ENCODE data around the gene LIN7B. TPM values are rescaled to one million over a fixed set of nuclear protein-coding genes. Genes with fewer than 3 reads are reported as not detected.
"Not testable (repeated sequence)": the region's sequence is repeated elsewhere in the genome, so short reads cannot be mapped to it uniquely, and the experiment has no call there.

Gene LIN7B
- total RNA-seq, 2 experiments from 2014 or later = 3.6 to 5.5 TPM

GRCh38 chr19:49119411-49120324 is 5.5 kb downstream of the LIN7B start, which contains the start of gene PPFIA3:
TSS of gene PPFIA3 (plus strand) at chr19:49119544. CDS start at chr19:49127874, 8,330 bp downstream.
- intact Hi-C loops (cut with micrococcal nuclease; ENCODE audit: unreplicated experiment) = loop anchor here (5.0 kb wide), 1 partner anchor 88 kb away; no protein-coding TSS in a partner anchor
- peak within 1 kb of the TSS; percentile 82 for H2AFZ ChIP-seq (ENCODE audit: low read length)
- CTCF ChIA-PET (ENCODE audit: unreplicated experiment) = no interaction called here
- BruUV-seq (replicated peaks) = no TSS peak
- H3K79me2 ChIP-seq (ENCODE audit: insufficient read depth, low read depth, low read length) = no peaks in the 10 kb centered on the region
- H3K36me3 ChIP-seq (ENCODE audit: insufficient read depth, low read length) = no peaks in the 10 kb centered on the region
- H4K20me1 ChIP-seq (ENCODE audit: insufficient read depth, low read length) = no peaks in the 10 kb centered on the region
- H3K4me3 ChIP-seq (ENCODE audit: low read depth, low read length, poor library complexity, severe bottlenecking) = peak within 1 kb of the TSS; percentile 79
- peaks cover 23% of the 10 kb centered on the region for H3K4me1 ChIP-seq (ENCODE audit: insufficient read depth, low read length, poor library complexity, severe bottlenecking)
- no peak for DNase-seq (ENCODE audit: low spot score)
- H3K27ac ChIP-seq (ENCODE audit: low read depth, low read length, poor library complexity, severe bottlenecking) = peak within 1 kb of the TSS; percentile 63
- peak within 1 kb of the TSS; percentile 93 for H3K4me2 ChIP-seq (ENCODE audit: low read length)
- H3K9me3 ChIP-seq (ENCODE audit: low read length) = no peaks in the 10 kb centered on the region
- POLR2A ChIA-PET = no interaction called here
- no peaks in the 10 kb centered on the region for H3K9me2 ChIP-seq (ENCODE audit: insufficient read depth, low read length)
- TF ChIP-seq CTCF (conservative IDR thresholded peaks at IDR 0.05; ENCODE audit: low read length) = no peak
- no peak; the same call in 1 of the 2 replicates for TF ChIP-seq EZH2phosphoT487 (IDR thresholded peaks at IDR 0.05; ENCODE audit: borderline replicate concordance, low read depth, low read length)

GRCh38 chr19:49120325-49120683 is 6.1 kb downstream of the LIN7B start:
- intact Hi-C loops (cut with micrococcal nuclease; ENCODE audit: unreplicated experiment) = no loop called here
- Histone ChIP-seq H3K4me2 (ENCODE audit: low read length) (peak overlapping the region; percentile 89), H4K20me1 (ENCODE audit: insufficient read depth, low read length) (no peaks in the 10 kb centered on the region), H3K79me2 (ENCODE audit: insufficient read depth, low read depth, low read length) (no peaks in the 10 kb centered on the region), H2AFZ (ENCODE audit: low read length) (no peak overlapping the region), H3K4me1 (ENCODE audit: insufficient read depth, low read length, poor library complexity, severe bottlenecking) (peaks cover 23% of the 10 kb centered on the region), H3K4me3 (ENCODE audit: low read depth, low read length, poor library complexity, severe bottlenecking) (peak overlapping the region; percentile 79), H3K27ac (ENCODE audit: low read depth, low read length, poor library complexity, severe bottlenecking) (no peak overlapping the region), H3K36me3 (ENCODE audit: insufficient read depth, low read length) (no peaks in the 10 kb centered on the region), H3K9me3 (ENCODE audit: low read length) (no peaks in the 10 kb centered on the region), H3K9me2 (ENCODE audit: insufficient read depth, low read length) (no peaks in the 10 kb centered on the region)
- no peak for DNase-seq (ENCODE audit: low spot score)
- ChIA-PET CTCF (ENCODE audit: unreplicated experiment) (no interaction called here), POLR2A (no interaction called here)
- BruUV-seq (replicated peaks) = no TSS peak
- TF ChIP-seq CTCF (conservative IDR thresholded peaks at IDR 0.05; ENCODE audit: low read length) (no peak), EZH2phosphoT487 (IDR thresholded peaks at IDR 0.05; ENCODE audit: borderline replicate concordance, low read depth, low read length) (no peak)

- TF ChIP-seq EZH2phosphoT487 (IDR thresholded peaks at IDR 0.05; ENCODE audit: borderline replicate concordance, low read depth, low read length) (no peak), CTCF (conservative IDR thresholded peaks at IDR 0.05; ENCODE audit: low read length) (no peak)
- Histone ChIP-seq H3K36me3 (ENCODE audit: insufficient read depth, low read length) (no peaks in the 10 kb centered on the region), H2AFZ (ENCODE audit: low read length) (no peak overlapping the region), H3K4me2 (ENCODE audit: low read length) (no peak overlapping the region), H3K4me1 (ENCODE audit: insufficient read depth, low read length, poor library complexity, severe bottlenecking) (peaks cover 23% of the 10 kb centered on the region), H3K27ac (ENCODE audit: low read depth, low read length, poor library complexity, severe bottlenecking) (no peak overlapping the region), H3K9me2 (ENCODE audit: insufficient read depth, low read length) (no peaks in the 10 kb centered on the region), H3K4me3 (ENCODE audit: low read depth, low read length, poor library complexity, severe bottlenecking) (no peak overlapping the region), H4K20me1 (ENCODE audit: insufficient read depth, low read length) (no peaks in the 10 kb centered on the region), H3K9me3 (ENCODE audit: low read length) (no peaks in the 10 kb centered on the region), H3K79me2 (ENCODE audit: insufficient read depth, low read depth, low read length) (no peaks in the 10 kb centered on the region)
- peak; percentile 33 for DNase-seq (ENCODE audit: low spot score)
- POLR2A ChIA-PET = interaction anchor here (0.6 kb wide), 1 partner anchor 18 kb away, joined by 3 read pairs; no protein-coding TSS in a partner anchor
- intact Hi-C loops (cut with micrococcal nuclease; ENCODE audit: unreplicated experiment) = no loop called here
- no TSS peak for BruUV-seq (replicated peaks)
- CTCF ChIA-PET (ENCODE audit: unreplicated experiment) = no interaction called here
These were observed 6.7 kb downstream of the LIN7B start for GRCh38 chr19:49120868-49121267.

GRCh38 chr19:49121841-49122240 is 7.7 kb downstream of the LIN7B start:
- H3K4me2 ChIP-seq (ENCODE audit: low read length); H4K20me1 ChIP-seq (ENCODE audit: insufficient read depth, low read length); POLR2A ChIA-PET; BruUV-seq (replicated peaks); H2AFZ ChIP-seq (ENCODE audit: low read length); H3K9me2 ChIP-seq (ENCODE audit: insufficient read depth, low read length); CTCF ChIA-PET (ENCODE audit: unreplicated experiment); H3K27ac ChIP-seq (ENCODE audit: low read depth, low read length, poor library complexity, severe bottlenecking); H3K36me3 ChIP-seq (ENCODE audit: insufficient read depth, low read length); H3K9me3 ChIP-seq (ENCODE audit: low read length); DNase-seq (ENCODE audit: low spot score); intact Hi-C loops (cut with micrococcal nuclease; ENCODE audit: unreplicated experiment); H3K4me3 ChIP-seq (ENCODE audit: low read depth, low read length, poor library complexity, severe bottlenecking); H3K79me2 ChIP-seq (ENCODE audit: insufficient read depth, low read depth, low read length): not testable (repeated sequence)
- peaks cover 19% of the 10 kb centered on the region for H3K4me1 ChIP-seq (ENCODE audit: insufficient read depth, low read length, poor library complexity, severe bottlenecking)
